Upper lobe of left lung (tissue), 6 donors: ENCODE results near the gene C5orf15. TPM values are rescaled to one million over a fixed set of nuclear protein-coding genes. Genes with fewer than 3 reads are reported as not detected.

Experiments
- ATAC-seq, 2 donors: fragments of 200-7000 bp; cut with Tn5 transposase; one replicate each; pipeline ENCODE4 v1.9.1; 2022; ENCODE audit warnings: mild to moderate bottlenecking in 2 of 2, moderate library complexity in 2 of 2; ENCODE audit not compliant: low FRiP score in 2 of 2
- DNase-seq, 2 donors: peaks; one replicate each; pipeline ENCODE4 v3.0.0-alpha.2; 2019 to 2020
- H3K27ac ChIP-seq, 4 donors: fragments of 200-600 bp; sonication (generic); one replicate each; pipeline ENCODE4 v1.5.1; 2016 to 2019
- H3K27me3 ChIP-seq, 4 donors: fragments of 200-600 bp; sonication (generic); one replicate each; pipeline ENCODE4 v1.5.1; 2017 to 2019
- H3K36me3 ChIP-seq, 4 donors: fragments of 200-600 bp; sonication (generic); one replicate each; pipeline ENCODE4 v1.5.1; 2016 to 2019
- H3K4me1 ChIP-seq, 4 donors: fragments of 200-600 bp; sonication (generic); one replicate each; pipeline ENCODE4 v1.5.1; 2018 to 2019
- H3K4me3 ChIP-seq, 4 donors: fragments of 200-600 bp; sonication (generic); one replicate each; pipeline ENCODE4 v1.5.1; 2017 to 2019; ENCODE audit warnings: mild to moderate bottlenecking in 2 of 4, moderate library complexity in 1 of 4
- H3K9me3 ChIP-seq, 4 donors: fragments of 200-600 bp; sonication (generic); one replicate each; pipeline ENCODE4 v1.5.1; 2018 to 2019
- EP300 ChIP-seq, 4 donors: sonication (generic); formaldehyde crosslinking; IDR thresholded peaks; one replicate each; pipeline ENCODE4 v1.5.1; 2017; ENCODE audit warnings: antibody characterized with exemption in 4 of 4, control low read depth in 2 of 4
- POLR2A ChIP-seq, 4 donors: fragments of 450-650 bp; IDR thresholded peaks; one replicate each; pipeline ENCODE4 v1.5.1; 2016 to 2017; ENCODE audit warnings: antibody characterized with exemption in 4 of 4, mild to moderate bottlenecking in 2 of 4
- POLR2AphosphoS5 ChIP-seq, 2 donors: sonication (generic); formaldehyde crosslinking; IDR thresholded peaks; one replicate each; pipeline ENCODE4 v1.5.1; 2017; ENCODE audit warnings: antibody characterized with exemption in 2 of 2
- WGBS, 2 donors: methylation state at CpG; one replicate each; pipeline ENCODE4 v1.1.5; 2017 to 2018; 5-methylcytosine and 5-hydroxymethylcytosine counted together
- total RNA-seq, 6 donors: library from RNA; depleted of rRNA in 4 of 6; stranded (reverse); fragments of >200 nt in 4 of 6; gene quantifications; one replicate each; pipeline versions ENCODE4 v1.1.0 to v1.2.1, GENCODE V29; 2016 to 2021
- TF ChIP-seq, protein P1 (sequence below), 6 experiments: fragments of 450-650 bp in 4 of 6; fragments of 200-600 bp in 2 of 6; sonication (generic) in 2 of 6; IDR thresholded peaks; one replicate each; pipeline ENCODE4 v1.5.1; 2016 to 2019; ENCODE audit warnings: antibody characterized with exemption in 6 of 6
- donor health status: DM: no; HTN: no; CAD: no; lungs with moderate emphysema.
- donor health status: DM: no; HTN: yes; CAD: no; lungs with severe emphysema.

C5orf15 gene
- total RNA-seq, 6 donors from 2014 or later, result 15.1 to 65.5 (median 39.7) TPM

DNA sequence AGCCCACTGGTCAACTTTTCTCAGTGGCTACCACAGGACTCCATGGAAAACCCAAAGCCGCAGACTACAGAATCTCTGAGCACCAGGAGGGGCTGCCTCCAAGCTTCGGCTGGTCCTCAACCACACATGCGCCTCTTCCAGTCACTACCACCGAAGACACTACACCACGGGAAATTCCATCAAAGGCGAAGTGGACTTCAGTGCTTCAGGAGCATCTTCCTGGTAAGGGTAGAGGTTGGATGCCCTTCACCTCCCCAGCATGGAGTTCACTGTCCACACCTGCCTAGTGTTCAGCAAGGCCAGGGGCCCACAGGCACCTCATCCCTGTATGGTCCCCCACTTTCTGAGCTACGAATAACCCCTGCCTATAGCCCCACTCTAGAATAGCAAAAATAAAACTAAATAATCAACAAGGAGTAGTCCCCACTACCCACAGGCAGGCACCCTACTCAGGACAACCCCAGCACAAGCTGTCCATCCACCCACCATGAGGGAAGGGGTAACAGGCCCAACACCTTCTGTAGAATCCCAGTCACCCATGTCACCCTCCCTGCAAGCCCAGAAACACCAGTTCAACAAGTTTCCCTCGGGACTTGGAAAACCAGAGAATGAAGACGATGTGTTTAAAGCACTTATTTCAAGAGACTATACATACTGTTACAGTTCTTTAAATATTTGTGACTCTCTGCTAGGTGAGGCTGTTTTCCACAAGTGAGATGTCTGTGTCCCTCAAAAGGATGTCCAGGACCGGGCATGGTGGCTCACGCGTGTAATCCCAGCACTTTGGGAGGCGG is 33.7 kb upstream of the C5orf15 start:
- 86 to 91% methylated on average over 13 of the region's 13 CpGs for WGBS, 2 donors
- Histone ChIP-seq H3K27ac (peak overlapping the region in 2 of 4 donors; percentile 53 to 97), H3K4me1 (peaks cover 36 to 59% (median 40%) of the 10 kb centered on the region in 4 donors), H3K4me3 (peak overlapping the region in 1 of 4 donors; percentile 96), H3K36me3 (peaks cover 0 to 9% (median 3%) of the 10 kb centered on the region in 4 donors), H3K9me3 (no peaks in the 10 kb centered on the region), H3K27me3 (no peaks in the 10 kb centered on the region)
- no peak for ATAC-seq
- DNase-seq, result no peak
- TF ChIP-seq POLR2AphosphoS5 (IDR thresholded peaks at IDR 0.05), result no peak
- no peak for TF ChIP-seq EP300 (IDR thresholded peaks at IDR 0.05)
- TF ChIP-seq, protein P1, sequence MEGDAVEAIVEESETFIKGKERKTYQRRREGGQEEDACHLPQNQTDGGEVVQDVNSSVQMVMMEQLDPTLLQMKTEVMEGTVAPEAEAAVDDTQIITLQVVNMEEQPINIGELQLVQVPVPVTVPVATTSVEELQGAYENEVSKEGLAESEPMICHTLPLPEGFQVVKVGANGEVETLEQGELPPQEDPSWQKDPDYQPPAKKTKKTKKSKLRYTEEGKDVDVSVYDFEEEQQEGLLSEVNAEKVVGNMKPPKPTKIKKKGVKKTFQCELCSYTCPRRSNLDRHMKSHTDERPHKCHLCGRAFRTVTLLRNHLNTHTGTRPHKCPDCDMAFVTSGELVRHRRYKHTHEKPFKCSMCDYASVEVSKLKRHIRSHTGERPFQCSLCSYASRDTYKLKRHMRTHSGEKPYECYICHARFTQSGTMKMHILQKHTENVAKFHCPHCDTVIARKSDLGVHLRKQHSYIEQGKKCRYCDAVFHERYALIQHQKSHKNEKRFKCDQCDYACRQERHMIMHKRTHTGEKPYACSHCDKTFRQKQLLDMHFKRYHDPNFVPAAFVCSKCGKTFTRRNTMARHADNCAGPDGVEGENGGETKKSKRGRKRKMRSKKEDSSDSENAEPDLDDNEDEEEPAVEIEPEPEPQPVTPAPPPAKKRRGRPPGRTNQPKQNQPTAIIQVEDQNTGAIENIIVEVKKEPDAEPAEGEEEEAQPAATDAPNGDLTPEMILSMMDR (IDR thresholded peaks at IDR 0.05), result no peak
- no peak for TF ChIP-seq POLR2A (IDR thresholded peaks at IDR 0.05)

DNA sequence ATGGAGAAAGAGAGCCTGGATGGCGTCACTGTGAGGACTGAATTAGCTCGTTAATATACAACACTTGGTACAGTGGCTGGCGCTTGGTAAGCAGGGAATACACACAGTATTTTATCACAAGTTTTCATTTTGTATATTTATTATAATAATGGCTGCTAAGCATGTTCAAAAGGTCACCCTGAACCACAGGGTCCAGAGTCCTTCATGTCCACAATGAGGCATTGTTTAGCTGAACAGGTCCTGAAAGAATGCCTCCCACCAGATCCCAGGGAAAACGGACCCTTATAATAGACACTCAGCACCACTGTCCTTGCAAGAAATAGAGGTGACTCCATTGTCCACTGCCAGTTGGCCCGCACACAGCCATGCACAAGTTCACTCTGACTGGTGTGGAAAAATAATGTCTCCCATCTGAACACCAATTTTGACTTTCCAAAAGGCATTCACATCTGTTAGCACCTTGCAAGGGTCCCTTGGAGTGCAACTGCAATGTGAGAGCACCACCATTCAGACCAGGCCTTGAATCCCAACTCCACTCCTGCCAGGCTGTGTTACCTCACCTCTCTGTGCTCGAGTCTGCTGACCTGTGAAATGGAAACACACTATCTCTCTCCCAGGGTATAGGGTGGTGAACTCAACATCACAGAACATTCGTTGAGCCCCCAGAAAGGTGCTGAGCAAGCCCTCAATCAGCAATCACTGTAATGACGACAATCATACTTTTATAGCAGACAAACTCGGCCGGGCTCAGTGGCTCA is 32.5 kb upstream of the C5orf15 start:
- Histone ChIP-seq H3K27me3 (no peaks in the 10 kb centered on the region), H3K4me1 (peaks cover 35 to 65% (median 40%) of the 10 kb centered on the region in 4 donors), H3K9me3 (no peaks in the 10 kb centered on the region), H3K27ac (no peak overlapping the region), H3K4me3 (no peak overlapping the region), H3K36me3 (peaks cover 0 to 9% (median 3%) of the 10 kb centered on the region in 4 donors)
- no peak for TF ChIP-seq EP300 (IDR thresholded peaks at IDR 0.05)
- no peak for TF ChIP-seq POLR2AphosphoS5 (IDR thresholded peaks at IDR 0.05)
- no peak for TF ChIP-seq POLR2A (IDR thresholded peaks at IDR 0.05)
- TF ChIP-seq, protein P1 (IDR thresholded peaks at IDR 0.05), result no peak
- DNase-seq, result no peak
- ATAC-seq, result no peak
- 93 to 94% methylated on average over 10 of the region's 10 CpGs for WGBS, 2 donors

DNA sequence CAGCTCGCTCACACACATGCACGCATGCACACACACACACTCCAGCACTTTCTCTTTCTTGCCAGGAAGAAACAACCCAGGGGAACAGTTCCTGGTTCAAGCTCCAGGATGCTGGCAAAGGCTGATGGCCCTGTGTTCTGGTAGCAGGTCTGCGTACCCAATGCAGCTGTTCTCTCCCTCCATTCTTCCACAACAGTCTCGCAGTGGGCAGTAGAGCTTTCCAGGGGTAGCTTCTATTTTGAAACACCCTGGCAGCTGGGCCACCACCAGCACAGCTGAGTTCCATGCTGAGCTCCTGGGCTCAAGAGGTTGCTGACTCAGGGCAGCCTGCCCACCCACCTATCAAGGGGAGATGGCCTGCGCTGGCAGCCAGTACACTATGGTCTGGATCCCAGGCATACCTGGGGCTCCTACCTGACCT is 31.7 kb upstream of the C5orf15 start:
- ATAC-seq (no peak), DNase-seq (no peak)
- Histone ChIP-seq H3K36me3 (peaks cover 0 to 9% (median 3%) of the 10 kb centered on the region in 4 donors), H3K9me3 (no peaks in the 10 kb centered on the region), H3K27ac (no peak overlapping the region), H3K27me3 (no peaks in the 10 kb centered on the region), H3K4me1 (peaks cover 37 to 65% (median 42%) of the 10 kb centered on the region in 4 donors), H3K4me3 (no peak overlapping the region)
- WGBS, 2 donors, result 89 to 100% methylated on average over 2 to 5 of the region's 5 CpGs
- no peak for TF ChIP-seq POLR2AphosphoS5 (IDR thresholded peaks at IDR 0.05)
- TF ChIP-seq POLR2A (IDR thresholded peaks at IDR 0.05), result no peak
- TF ChIP-seq, protein P1 (IDR thresholded peaks at IDR 0.05), result no peak
- TF ChIP-seq EP300 (IDR thresholded peaks at IDR 0.05), result no peak

DNA sequence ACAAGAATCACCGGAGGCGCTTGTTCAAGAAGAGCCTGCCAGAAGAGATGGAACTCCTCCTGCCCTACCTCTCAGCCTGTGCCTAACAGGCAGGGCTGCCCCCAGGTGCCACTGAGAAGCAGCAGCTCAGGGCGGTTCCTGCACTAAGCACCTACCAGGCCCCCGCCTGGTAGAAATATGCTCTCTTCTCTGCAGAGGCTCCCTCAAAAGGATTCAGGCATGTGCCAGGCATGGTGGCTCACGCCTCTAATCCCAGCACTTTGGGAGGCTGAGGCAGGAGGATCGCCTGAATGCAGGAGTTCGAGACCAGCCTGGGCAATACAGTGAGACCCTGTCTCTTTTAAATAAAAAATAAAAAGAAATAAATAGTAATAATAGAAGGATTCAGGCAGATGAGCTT is 30.4 kb upstream of the C5orf15 start:
- H3K36me3 ChIP-seq, result peaks cover 0 to 9% (median 3%) of the 10 kb centered on the region in 4 donors
- no peak for TF ChIP-seq POLR2AphosphoS5 (IDR thresholded peaks at IDR 0.05)
- TF ChIP-seq EP300 (IDR thresholded peaks at IDR 0.05), result no peak
- TF ChIP-seq, protein P1 (IDR thresholded peaks at IDR 0.05), result no peak
- TF ChIP-seq POLR2A (IDR thresholded peaks at IDR 0.05), result no peak
- no peak overlapping the region for H3K27ac ChIP-seq
- no peaks in the 10 kb centered on the region for H3K9me3 ChIP-seq
- peaks cover 46 to 74% (median 54%) of the 10 kb centered on the region in 4 donors for H3K4me1 ChIP-seq
- no peaks in the 10 kb centered on the region for H3K27me3 ChIP-seq
- WGBS, 2 donors, result 90 to 94% methylated on average over 5 to 7 of the region's 7 CpGs
- no peak for ATAC-seq
- no peak for DNase-seq
- no peak overlapping the region for H3K4me3 ChIP-seq
